CD14-positive monocyte (primary cell): Measurements from ENCODE around the gene COBLL1. TPM values are rescaled to one million over a fixed set of nuclear protein-coding genes. Genes with fewer than 3 reads are reported as not detected.

Source experiments
- DNase-seq, 3 donors: peaks; one replicate each; pipeline ENCODE4 v3.0.0-alpha.2; 2011 to 2022
- H2AFZ ChIP-seq: 2 replicates; pipeline ENCODE4 v1.6.0; 2012; ENCODE audit warnings: mild to moderate bottlenecking, low read depth, low read length, inconsistent platforms; ENCODE audit not compliant: insufficient read depth, poor library complexity, severe bottlenecking
- H3K27ac ChIP-seq, 2 donors: 1 replicate in 1 of 2; 2 replicates in 1 of 2; pipeline ENCODE4 v1.5.1; 2012 to 2013; ENCODE audit warnings: low read length in 2 of 2, control low read depth in 1 of 2, inconsistent platforms in 1 of 2, low read depth in 1 of 2, mild to moderate bottlenecking in 1 of 2
- H3K27me3 ChIP-seq, 2 donors: one replicate each; pipeline versions ENCODE4 v1.6.0 to v1.6.1; 2011 to 2013; ENCODE audit warnings: low read length in 2 of 2; ENCODE audit not compliant: control insufficient read depth in 2 of 2, insufficient read depth in 2 of 2
- H3K36me3 ChIP-seq, 2 donors: replicated peaks in 1 of 2; 1 replicate in 1 of 2; 2 replicates in 1 of 2; pipeline versions ENCODE4 v1.5.1 to v1.6.1; 2012 to 2013; ENCODE audit warnings: low read length in 2 of 2, control low read depth in 1 of 2, inconsistent platforms in 1 of 2, mild to moderate bottlenecking in 1 of 2; ENCODE audit not compliant: insufficient read depth in 2 of 2, control insufficient read depth in 1 of 2
- H3K4me1 ChIP-seq, 2 donors: 1 replicate in 1 of 2; 2 replicates in 1 of 2; pipeline versions ENCODE4 v1.5.1 to v1.6.1; 2012 to 2013; ENCODE audit warnings: low read length in 2 of 2, control low read depth in 1 of 2, inconsistent platforms in 1 of 2, mild to moderate bottlenecking in 1 of 2, moderate library complexity in 1 of 2; ENCODE audit not compliant: insufficient read depth in 2 of 2, control insufficient read depth in 1 of 2
- H3K4me2 ChIP-seq: replicated peaks from 2 replicates; pipeline ENCODE3; 2012; ENCODE audit warnings: low read length, moderate library complexity, mild to moderate bottlenecking; ENCODE audit not compliant: poor library complexity, severe bottlenecking; ENCODE audit errors: extremely low read depth
- H3K4me3 ChIP-seq, 3 experiments: fragments of 200-600 bp in 1 of 3; sonication (generic) in 1 of 3; replicated peaks in 1 of 3; 1 replicate in 2 of 3; 2 replicates in 1 of 3; pipeline ENCODE4 v1.5.1; 2011 to 2013; ENCODE audit warnings: low read length in 3 of 3, mild to moderate bottlenecking in 3 of 3, control low read depth in 2 of 3, low read depth in 2 of 3, inconsistent platforms in 1 of 3, moderate library complexity in 1 of 3
- H3K79me2 ChIP-seq: 2 replicates; pipeline ENCODE4 v1.6.0; 2012; ENCODE audit warnings: mild to moderate bottlenecking, control low read depth, inconsistent platforms, low read length, moderate library complexity; ENCODE audit not compliant: insufficient read depth
- H3K9ac ChIP-seq: 2 replicates; pipeline ENCODE4 v1.6.0; 2017; ENCODE audit warnings: low read length, mild to moderate bottlenecking; ENCODE audit not compliant: insufficient read depth, poor library complexity, severe bottlenecking
- H3K9me3 ChIP-seq, 2 donors: replicated peaks in 1 of 2; 1 replicate in 1 of 2; 2 replicates in 1 of 2; pipeline versions ENCODE4 v1.5.1 to v1.6.1; 2012 to 2013; ENCODE audit warnings: low read length in 2 of 2, control low read depth in 1 of 2; ENCODE audit not compliant: control insufficient read depth in 1 of 2, insufficient read depth in 1 of 2
- H4K20me1 ChIP-seq: 2 replicates; pipeline ENCODE4 v1.6.0; 2012; ENCODE audit warnings: mild to moderate bottlenecking, low read length, control low read depth, moderate library complexity; ENCODE audit not compliant: insufficient read depth
- H3K27ac Mint-ChIP-seq, 7 donors: one replicate each; pipeline ENCODE4 v1.8.0; 2020; ENCODE audit warnings: mild to moderate bottlenecking in 7 of 7, mixed read lengths in 7 of 7, moderate library complexity in 6 of 7, inconsistent platforms in 2 of 7
- H3K27me3 Mint-ChIP-seq, 3 donors: one replicate each; pipeline ENCODE4 v1.8.0; 2021 to 2022; ENCODE audit warnings: low read depth in 3 of 3, mild to moderate bottlenecking in 3 of 3, mixed read lengths in 3 of 3, moderate library complexity in 3 of 3, inconsistent platforms in 1 of 3
- H3K36me3 Mint-ChIP-seq, 2 donors: one replicate each; pipeline ENCODE4 v1.8.0; 2020; ENCODE audit warnings: mixed read lengths in 2 of 2, inconsistent platforms in 1 of 2, mild to moderate bottlenecking in 1 of 2
- H3K4me1 Mint-ChIP-seq: one replicate; pipeline ENCODE4 v1.8.0; 2020; ENCODE audit warnings: mild to moderate bottlenecking, mixed read lengths
- H3K4me3 Mint-ChIP-seq, 2 donors: one replicate each; pipeline ENCODE4 v1.8.0; 2020; ENCODE audit warnings: mild to moderate bottlenecking in 2 of 2, mixed read lengths in 2 of 2, moderate library complexity in 1 of 2
- H3K9me3 Mint-ChIP-seq, 7 donors: one replicate each; pipeline ENCODE4 v1.8.0; 2020 to 2022; ENCODE audit warnings: mixed read lengths in 7 of 7, mild to moderate bottlenecking in 6 of 7, moderate library complexity in 6 of 7, inconsistent platforms in 2 of 7
- CTCF ChIP-seq: fragments of 200-600 bp; IDR thresholded peaks from one replicate; pipeline ENCODE4 v1.8.0; 2022; ENCODE audit warnings: antibody characterized with exemption, mild to moderate bottlenecking
- WGBS: methylation state at CpG from one replicate; pipeline ENCODE4 v1.1.5; 2013; ENCODE audit warnings: missing lambda C conversion rate; ENCODE audit not compliant: insufficient coverage; 5-methylcytosine and 5-hydroxymethylcytosine counted together
- intact Hi-C, 2 donors: fragments of 100-400 bp; cut with micrococcal nuclease; formaldehyde crosslinking; loops; one replicate each; pipeline versions ENCODE4 v1.15.0 to v1.15.1; 2023
- polyA plus RNA-seq, 3 donors: library from polyadenylated mRNA; depleted of rRNA in 1 of 3; unstranded in 2 of 3; stranded (reverse) in 1 of 3; fragments of 300-500 nt in 2 of 3; fragments of >200 nt in 1 of 3; fragmentation: Illumina TruSeq in 2 of 3; gene quantifications; 1 replicate in 2 of 3; 2 replicates in 1 of 3; pipeline ENCODE4 v1.2.3, GENCODE V29; 2012 to 2021

COBLL1 gene
- polyA plus RNA-seq, 3 donors = 0.18 to 0.54 (median 0.24) TPM

- Histone ChIP-seq H3K9ac (no peak overlapping the region), H3K4me1 (no peaks in the 10 kb centered on the region), H3K79me2 (no peaks in the 10 kb centered on the region), H4K20me1 (no peaks in the 10 kb centered on the region), H3K27me3 (no peaks in the 10 kb centered on the region), H2AFZ (no peak overlapping the region), H3K27ac (no peak overlapping the region), H3K36me3 (no peaks in the 10 kb centered on the region), H3K9me3 (no peaks in the 10 kb centered on the region), H3K4me3 (no peak overlapping the region), H3K4me2 (no peak overlapping the region)
- Mint-ChIP-seq H3K9me3 (peaks cover 0 to 4% (median 0%) of the 10 kb centered on the region in 7 donors), H3K27ac (peak overlapping the region in 1 of 7 donors; percentile 45), H3K36me3 (no peaks in the 10 kb centered on the region), H3K4me3 (no peak overlapping the region), H3K27me3 (peaks cover 0 to 4% (median 0%) of the 10 kb centered on the region in 3 donors), H3K4me1 (peaks cover 6% of the 10 kb centered on the region)
- intact Hi-C loops = no loop called here
- DNase-seq = no peak
- no peak for TF ChIP-seq CTCF
Measured at GRCh38 chr2:164877927-164878326, 36.3 kb upstream of the COBLL1 start.

- H3K9me3 ChIP-seq = no peaks in the 10 kb centered on the region
- no peak overlapping the region for H3K9ac ChIP-seq
- Mint-ChIP-seq H3K36me3 (no peaks in the 10 kb centered on the region), H3K4me3 (no peak overlapping the region), H3K4me1 (peaks cover 6% of the 10 kb centered on the region), H3K27ac (no peak overlapping the region), H3K27me3 (peaks cover 0 to 4% (median 0%) of the 10 kb centered on the region in 3 donors), H3K9me3 (peaks cover 0 to 3% (median 0%) of the 10 kb centered on the region in 7 donors)
- no peak for TF ChIP-seq CTCF
- no peaks in the 10 kb centered on the region for H4K20me1 ChIP-seq
- WGBS = 6% methylated on average over 2 of the region's 4 CpGs
- no peaks in the 10 kb centered on the region for H3K36me3 ChIP-seq
- H3K27ac ChIP-seq = no peak overlapping the region
- H3K4me2 ChIP-seq = no peak overlapping the region
- no peaks in the 10 kb centered on the region for H3K4me1 ChIP-seq
- no peak overlapping the region for H3K4me3 ChIP-seq
- H3K79me2 ChIP-seq = no peaks in the 10 kb centered on the region
- H2AFZ ChIP-seq = peak overlapping the region; percentile 4
- no peak for DNase-seq
- no peaks in the 10 kb centered on the region for H3K27me3 ChIP-seq
- intact Hi-C loops = no loop called here
Measured at GRCh38 chr2:164877169-164877568, 35.5 kb upstream of the COBLL1 start.
